ENCODE results near the gene SDF2L1.
"Not testable (repeated sequence)": the region's sequence is repeated elsewhere in the genome, so short reads cannot be mapped to it uniquely, and the experiment has no call there.

Gene SDF2L1

GRCh38 chr22:21686634-21687393 lies 44.7 kb downstream of the SDF2L1 start:
- peaks cover 44% of the 10 kb centered on the region for H3K36me3 ChIP-seq (replicated peaks)
- no peaks in the 10 kb centered on the region for H3K4me1 ChIP-seq
- H3K4me3 ChIP-seq, result no peak overlapping the region
- no peaks in the 10 kb centered on the region for H3K9me3 ChIP-seq
- H3K27me3 ChIP-seq (ENCODE audit: low read depth), result no peaks in the 10 kb centered on the region
- no peak for DNase-seq (ENCODE audit: low spot score in 2 of 2)
- in situ Hi-C loops (cut with MboI; ENCODE audit: low sequenced_read_pairs), result loop anchor here (10.0 kb wide), 1 partner anchor 82 kb away; no protein-coding TSS in a partner anchor

- H3K4me1 ChIP-seq, result no peaks in the 10 kb centered on the region
- H3K4me3 ChIP-seq, result no peak overlapping the region
- no peaks in the 10 kb centered on the region for H3K27me3 ChIP-seq (ENCODE audit: low read depth)
- no peak for DNase-seq (ENCODE audit: low spot score in 2 of 2)
- no peaks in the 10 kb centered on the region for H3K9me3 ChIP-seq
- H3K36me3 ChIP-seq (replicated peaks), result peaks cover 42% of the 10 kb centered on the region
- in situ Hi-C loops (cut with MboI; ENCODE audit: low sequenced_read_pairs), result loop anchor here (10.0 kb wide), 1 partner anchor 83 kb away; no protein-coding TSS in a partner anchor
Measured at GRCh38 chr22:21687685-21688259, 45.7 kb downstream of the SDF2L1 start.

DNA sequence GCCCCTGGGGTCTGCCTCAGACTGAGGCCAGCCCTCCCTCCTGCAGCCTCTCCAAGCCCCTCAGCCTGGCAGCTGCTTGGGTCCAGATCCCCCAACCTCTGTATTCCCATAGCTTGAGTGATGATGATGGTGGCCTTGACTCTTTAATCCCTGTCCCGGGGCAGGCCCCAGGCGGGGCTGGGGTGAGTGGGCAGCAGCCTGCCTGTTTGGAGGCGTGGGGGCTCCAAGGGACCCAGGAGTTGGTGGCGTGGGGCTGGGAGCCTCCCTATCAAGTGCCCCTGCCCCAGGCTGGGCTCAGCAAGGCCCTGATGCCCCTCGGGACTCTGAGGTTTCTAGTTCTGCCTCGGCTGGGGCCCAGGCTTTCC lies 46.2 kb downstream of the SDF2L1 start:
- peaks cover 37% of the 10 kb centered on the region for H3K36me3 ChIP-seq (replicated peaks)
- no peak for DNase-seq (ENCODE audit: low spot score in 2 of 2)
- H3K9me3 ChIP-seq, result no peaks in the 10 kb centered on the region
- no peaks in the 10 kb centered on the region for H3K4me1 ChIP-seq
- no peaks in the 10 kb centered on the region for H3K27me3 ChIP-seq (ENCODE audit: low read depth)
- no peak overlapping the region for H3K4me3 ChIP-seq
- in situ Hi-C loops (cut with MboI; ENCODE audit: low sequenced_read_pairs), result loop anchor here (10.0 kb wide), 1 partner anchor 84 kb away; no protein-coding TSS in a partner anchor

- in situ Hi-C loops (cut with MboI; ENCODE audit: low sequenced_read_pairs), result loop anchor here (10.0 kb wide), 1 partner anchor 84 kb away; no protein-coding TSS in a partner anchor
- peaks cover 38% of the 10 kb centered on the region for H3K36me3 ChIP-seq (replicated peaks)
- H3K4me3 ChIP-seq, result no peak overlapping the region
- H3K27me3 ChIP-seq (ENCODE audit: low read depth), result no peaks in the 10 kb centered on the region
- H3K9me3 ChIP-seq, result no peaks in the 10 kb centered on the region
- H3K4me1 ChIP-seq, result no peaks in the 10 kb centered on the region
- DNase-seq (ENCODE audit: low spot score in 2 of 2), result no peak
Measured at GRCh38 chr22:21688706-21689381, 46.7 kb downstream of the SDF2L1 start.

GRCh38 chr22:21690401-21690801 lies 48.3 kb downstream of the SDF2L1 start:
- DNase-seq (ENCODE audit: low spot score in 2 of 2), result no peak
- in situ Hi-C loops (cut with MboI; ENCODE audit: low sequenced_read_pairs), result no loop called here
- Histone ChIP-seq H3K36me3 (replicated peaks) (peaks cover 37% of the 10 kb centered on the region), H3K4me3 (no peak overlapping the region), H3K4me1 (no peaks in the 10 kb centered on the region), H3K9me3 (no peaks in the 10 kb centered on the region), H3K27me3 (ENCODE audit: low read depth) (no peaks in the 10 kb centered on the region)

DNA sequence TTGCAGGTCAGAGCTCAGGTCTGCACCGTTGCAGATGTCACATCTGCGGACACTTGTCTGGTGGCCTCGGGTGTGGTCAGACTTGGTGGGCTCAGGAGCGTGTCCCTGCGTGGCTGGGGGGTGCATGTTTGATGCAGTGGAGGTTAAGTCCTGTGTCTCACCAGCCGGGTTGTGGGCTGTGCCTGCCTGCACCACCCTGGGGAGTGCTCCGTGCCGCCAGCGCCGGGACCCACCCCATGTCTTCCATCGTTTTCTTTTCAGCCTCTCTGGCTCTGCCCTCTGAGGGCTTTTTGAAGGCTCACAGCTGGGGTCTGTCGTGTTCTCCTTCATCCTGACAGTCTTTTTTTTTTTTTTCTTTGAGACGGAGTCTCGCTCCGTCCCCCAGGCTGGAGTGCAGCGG lies 49.7 kb downstream of the SDF2L1 start:
- Histone ChIP-seq H3K9me3 (no peaks in the 10 kb centered on the region), H3K36me3 (replicated peaks) (peaks cover 34% of the 10 kb centered on the region), H3K4me1 (no peaks in the 10 kb centered on the region), H3K4me3 (no peak overlapping the region), H3K27me3 (ENCODE audit: low read depth) (no peaks in the 10 kb centered on the region)
- DNase-seq (ENCODE audit: low spot score in 2 of 2), result no peak
- in situ Hi-C loops (cut with MboI; ENCODE audit: low sequenced_read_pairs), result no loop called here

DNA sequence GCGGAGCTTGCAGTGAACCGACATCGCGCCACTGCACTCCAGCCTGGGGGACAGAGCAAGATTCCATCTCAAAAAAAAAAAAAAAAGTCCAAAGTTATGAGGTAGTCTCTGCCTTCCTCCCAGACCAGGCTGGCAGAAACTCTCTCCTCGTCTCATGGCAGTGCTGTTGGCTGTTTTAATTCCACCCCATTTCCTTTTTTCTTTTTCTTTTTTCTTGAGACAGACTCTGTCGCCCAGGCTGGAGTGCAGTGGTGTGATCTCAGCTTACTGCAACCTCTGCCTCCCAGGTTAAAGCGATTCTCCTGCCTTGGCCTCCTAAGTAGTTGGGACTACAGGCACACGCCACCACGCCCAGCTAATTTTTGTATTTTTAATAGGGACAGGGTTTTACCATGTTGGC lies 50.8 kb downstream of the SDF2L1 start:
- in situ Hi-C loops (cut with MboI; ENCODE audit: low sequenced_read_pairs); H3K27me3 ChIP-seq (ENCODE audit: low read depth); H3K4me3 ChIP-seq; H3K9me3 ChIP-seq; H3K4me1 ChIP-seq; DNase-seq (ENCODE audit: low spot score in 2 of 2): not testable (repeated sequence)
- peaks cover 32% of the 10 kb centered on the region for H3K36me3 ChIP-seq (replicated peaks)

DNA sequence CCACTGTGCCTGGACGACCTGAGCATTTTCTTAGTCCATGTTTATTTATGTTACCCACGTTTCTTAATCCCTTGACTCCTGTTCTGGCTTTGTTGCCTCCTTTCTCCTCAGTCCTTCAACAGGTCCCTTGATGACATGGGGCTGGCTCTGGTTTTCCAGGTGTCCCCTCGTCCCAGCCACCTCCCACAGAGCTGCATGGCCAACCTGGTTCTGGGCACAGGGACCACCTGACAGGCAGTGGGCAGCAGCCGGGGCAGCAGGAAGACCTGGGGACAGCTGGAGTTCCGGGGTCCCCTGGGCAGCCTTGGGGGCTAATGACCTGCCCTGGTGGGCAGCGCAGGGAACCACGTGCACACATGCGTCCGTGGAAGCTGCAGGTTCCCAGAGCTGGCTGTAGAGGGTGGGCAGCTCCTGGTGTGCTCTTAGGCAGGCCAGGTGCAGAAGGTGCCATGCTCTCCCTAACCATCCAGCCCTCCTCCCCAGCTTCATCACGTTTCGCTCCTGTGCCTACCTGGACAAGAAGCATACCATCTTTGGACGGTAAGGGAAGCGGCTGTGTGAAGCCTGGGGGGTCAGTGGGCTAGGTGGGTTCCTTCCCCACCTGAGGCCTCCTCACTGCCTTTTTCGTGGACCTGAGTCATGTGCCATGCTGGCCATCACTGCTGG lies 51.4 kb downstream of the SDF2L1 start:
- no peak for DNase-seq (ENCODE audit: low spot score in 2 of 2)
- Histone ChIP-seq H3K9me3 (no peaks in the 10 kb centered on the region), H3K4me1 (no peaks in the 10 kb centered on the region), H3K27me3 (ENCODE audit: low read depth) (no peaks in the 10 kb centered on the region), H3K36me3 (replicated peaks) (peaks cover 27% of the 10 kb centered on the region), H3K4me3 (no peak overlapping the region)
- in situ Hi-C loops (cut with MboI; ENCODE audit: low sequenced_read_pairs), result no loop called here
